ENCODE measurements around the gene JAK1.

DNA sequence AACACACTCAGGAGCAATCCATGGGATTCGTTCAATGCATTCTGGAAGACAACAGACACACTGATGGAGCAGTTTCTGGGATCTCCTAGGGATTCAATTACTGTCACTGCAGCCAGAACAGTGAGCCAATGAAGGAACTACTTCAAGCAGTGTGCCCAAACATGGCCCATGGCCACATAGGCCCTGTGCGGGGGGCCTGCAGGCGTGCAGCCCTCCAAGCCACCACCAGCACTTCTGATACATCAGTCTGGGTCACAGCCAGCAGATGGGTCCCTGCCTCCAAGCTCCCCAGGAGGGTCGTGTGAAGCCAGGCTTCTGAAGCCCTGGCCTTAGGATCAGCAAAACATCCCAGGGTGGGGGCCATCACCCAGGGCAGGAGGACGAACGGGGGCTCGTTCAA, 122.2 kb downstream of the JAK1 start:
- TF ChIP-seq, protein P1, sequence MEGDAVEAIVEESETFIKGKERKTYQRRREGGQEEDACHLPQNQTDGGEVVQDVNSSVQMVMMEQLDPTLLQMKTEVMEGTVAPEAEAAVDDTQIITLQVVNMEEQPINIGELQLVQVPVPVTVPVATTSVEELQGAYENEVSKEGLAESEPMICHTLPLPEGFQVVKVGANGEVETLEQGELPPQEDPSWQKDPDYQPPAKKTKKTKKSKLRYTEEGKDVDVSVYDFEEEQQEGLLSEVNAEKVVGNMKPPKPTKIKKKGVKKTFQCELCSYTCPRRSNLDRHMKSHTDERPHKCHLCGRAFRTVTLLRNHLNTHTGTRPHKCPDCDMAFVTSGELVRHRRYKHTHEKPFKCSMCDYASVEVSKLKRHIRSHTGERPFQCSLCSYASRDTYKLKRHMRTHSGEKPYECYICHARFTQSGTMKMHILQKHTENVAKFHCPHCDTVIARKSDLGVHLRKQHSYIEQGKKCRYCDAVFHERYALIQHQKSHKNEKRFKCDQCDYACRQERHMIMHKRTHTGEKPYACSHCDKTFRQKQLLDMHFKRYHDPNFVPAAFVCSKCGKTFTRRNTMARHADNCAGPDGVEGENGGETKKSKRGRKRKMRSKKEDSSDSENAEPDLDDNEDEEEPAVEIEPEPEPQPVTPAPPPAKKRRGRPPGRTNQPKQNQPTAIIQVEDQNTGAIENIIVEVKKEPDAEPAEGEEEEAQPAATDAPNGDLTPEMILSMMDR (IDR thresholded peaks at IDR 0.05) = no peak
- no peak for TF ChIP-seq POLR2AphosphoS5 (IDR thresholded peaks at IDR 0.05; ENCODE audit: low read depth, low read length)

Data from Panc1 (cell line).